NCI-H226 (cell line): ENCODE data around the gene BACE2.

ENCODE experiments used
- DNase-seq: peaks from one replicate; pipeline ENCODE4 v3.0.0-alpha.2; 2015

BACE2 gene

GRCh38 chr21:41217671-41218385 lies 49.9 kb downstream of the BACE2 start:
- DNase-seq: peak; percentile 69

GRCh38 chr21:41219498-41220207 lies 51.7 kb downstream of the BACE2 start:
- no peak for DNase-seq

DNA sequence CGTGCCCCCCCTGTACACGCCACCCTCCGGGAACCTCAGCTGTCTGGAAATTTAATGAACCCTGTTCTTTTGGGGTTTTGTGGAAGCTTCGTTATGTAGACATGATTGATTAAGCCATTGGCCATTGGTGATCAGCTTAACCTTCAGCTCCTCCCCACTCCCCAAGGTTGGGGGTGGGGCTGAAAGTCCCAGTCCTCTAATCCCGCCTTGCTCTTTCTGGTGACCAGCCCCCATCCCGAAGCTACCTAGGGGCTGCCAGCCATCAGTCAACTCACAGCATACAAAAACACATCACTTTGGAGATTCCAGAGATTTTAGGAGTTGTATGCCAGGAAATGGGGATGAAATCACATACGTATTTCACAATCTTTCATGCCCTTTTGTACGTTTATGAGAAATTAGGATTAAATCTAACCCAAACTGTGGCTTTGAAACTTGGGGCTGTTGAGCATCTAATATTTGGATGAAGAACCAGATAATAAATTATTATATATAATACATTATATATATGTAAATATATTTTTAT lies 52.3 kb downstream of the BACE2 start:
- DNase-seq: no peak

- no peak for DNase-seq
Measured at GRCh38 chr21:41222247-41223068, 54.5 kb downstream of the BACE2 start.

- DNase-seq: no peak
Measured at GRCh38 chr21:41226853-41227252, 58.9 kb downstream of the BACE2 start.

DNA sequence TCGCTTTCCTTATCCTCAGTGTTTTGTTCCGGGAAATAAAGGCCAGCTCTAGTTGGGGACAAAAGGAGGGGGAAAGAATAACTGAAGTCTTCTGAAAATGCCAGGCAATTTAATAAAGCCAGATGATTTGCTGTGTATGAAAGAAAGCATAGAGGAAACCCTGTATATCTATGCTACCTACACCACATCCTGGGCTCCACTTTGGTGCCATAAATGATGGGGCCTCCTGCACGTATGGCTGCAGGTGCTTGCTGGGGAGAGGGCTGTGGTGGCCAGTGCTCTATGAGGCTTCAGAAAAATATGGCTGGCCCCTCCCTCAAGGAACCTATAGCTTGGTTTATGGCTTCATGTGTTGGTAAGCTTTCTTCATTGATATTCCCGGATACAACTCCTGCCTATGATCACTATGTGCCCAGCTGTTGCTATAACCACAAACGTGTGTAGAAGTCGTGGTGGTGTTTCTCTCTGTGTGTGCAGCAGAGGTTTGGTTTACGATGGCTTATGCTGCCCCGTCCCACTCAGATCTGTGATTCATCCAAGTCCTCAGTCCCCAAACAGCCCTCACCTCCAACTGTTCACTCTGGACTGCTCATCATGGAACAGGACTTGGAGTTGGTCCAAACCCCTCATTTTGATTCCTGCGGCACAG lies 59.5 kb downstream of the BACE2 start:
- no peak for DNase-seq

DNA sequence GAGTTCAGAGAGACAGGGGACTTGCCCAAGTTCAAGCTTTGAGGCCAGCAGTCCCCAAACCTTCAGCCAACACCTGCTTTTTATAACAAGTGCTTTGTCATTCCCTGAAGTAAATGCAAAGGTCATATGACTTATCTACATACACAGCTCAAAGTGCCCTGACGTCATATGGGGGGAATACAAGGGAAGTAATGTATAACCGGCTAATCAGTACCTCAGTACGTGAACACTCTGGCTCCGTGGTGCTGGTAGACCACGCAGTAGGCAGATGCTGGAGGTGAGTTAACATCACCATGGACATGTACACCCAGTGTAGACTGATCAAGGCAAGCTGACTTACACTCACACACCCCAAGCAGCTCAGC lies 60.0 kb downstream of the BACE2 start:
- no peak for DNase-seq

DNA sequence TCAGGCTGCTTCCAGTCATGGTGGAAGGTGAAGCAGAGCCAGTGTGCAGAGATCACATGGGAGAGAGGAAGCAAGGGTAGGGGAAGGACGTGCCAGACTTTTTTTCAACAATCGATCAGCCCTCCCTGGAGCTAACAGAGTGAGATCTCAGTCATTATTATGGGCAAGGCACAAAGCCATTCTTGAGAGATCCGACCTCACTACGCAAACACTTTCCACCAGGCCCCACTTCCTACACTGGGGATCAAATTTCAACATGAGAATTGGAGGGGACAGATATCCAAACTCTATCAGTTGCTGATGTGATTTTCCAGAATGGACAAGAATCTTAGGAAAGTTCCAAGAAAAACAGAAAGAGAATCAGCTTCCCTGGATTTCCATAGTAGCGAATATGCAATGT lies 60.5 kb downstream of the BACE2 start:
- no peak for DNase-seq

- DNase-seq: no peak
Measured at GRCh38 chr21:41228958-41229357, 61.0 kb downstream of the BACE2 start.

DNA sequence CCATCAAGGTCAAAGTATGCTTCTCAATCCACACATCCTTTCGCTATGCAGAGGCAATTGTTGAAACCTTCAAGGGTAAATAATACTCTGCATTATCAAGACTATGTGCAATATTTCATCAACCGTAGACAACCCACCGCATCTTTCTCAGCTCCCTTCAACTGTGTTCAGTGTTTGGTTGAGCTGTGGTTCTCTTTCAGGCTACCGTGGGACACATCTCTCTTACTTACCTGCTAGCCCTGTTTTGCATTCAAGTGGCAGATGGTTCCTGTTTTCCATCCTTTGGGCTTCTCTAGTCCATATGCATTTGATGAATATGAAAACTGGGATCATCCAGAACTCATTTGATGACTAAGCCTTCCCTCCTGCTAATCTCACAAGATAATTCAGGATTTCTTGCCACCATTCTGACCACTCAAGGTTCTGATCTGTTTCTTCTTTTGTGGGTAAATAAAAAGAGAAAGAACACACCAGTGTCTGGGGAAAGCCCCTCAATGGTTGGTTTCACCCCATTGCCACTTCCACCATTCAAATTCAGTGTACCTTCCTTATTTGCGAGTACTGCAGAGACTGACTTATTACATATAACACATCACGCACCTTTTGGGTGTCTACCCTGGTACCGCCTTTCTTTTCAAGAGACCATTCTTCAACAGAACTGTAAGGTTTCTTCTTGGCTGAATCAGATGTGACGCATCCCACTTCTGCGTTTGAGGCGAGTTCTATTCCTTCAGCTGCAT lies 61.7 kb downstream of the BACE2 start:
- DNase-seq: no peak

DNA sequence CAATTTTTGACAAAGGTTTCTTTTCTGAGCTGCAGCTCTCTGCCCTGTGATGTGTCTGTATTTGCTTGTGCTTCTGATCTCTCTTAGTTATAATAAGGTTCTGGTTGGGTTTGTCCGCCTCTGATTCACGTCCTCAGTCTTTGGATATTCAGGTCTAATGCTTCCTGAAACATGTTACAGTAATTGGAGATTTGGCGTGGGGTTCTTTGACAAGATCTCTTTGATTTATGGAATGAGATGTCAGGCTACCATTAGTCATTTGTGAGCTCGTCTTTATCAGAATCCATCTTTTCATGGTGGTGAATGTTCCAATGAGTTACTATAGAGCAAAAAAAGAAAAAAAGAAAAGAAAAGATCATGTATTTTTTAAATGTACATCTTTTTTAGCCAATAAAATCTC lies 62.5 kb downstream of the BACE2 start:
- DNase-seq: no peak

GRCh38 chr21:41231060-41231459 lies 63.1 kb downstream of the BACE2 start:
- no peak for DNase-seq

DNA sequence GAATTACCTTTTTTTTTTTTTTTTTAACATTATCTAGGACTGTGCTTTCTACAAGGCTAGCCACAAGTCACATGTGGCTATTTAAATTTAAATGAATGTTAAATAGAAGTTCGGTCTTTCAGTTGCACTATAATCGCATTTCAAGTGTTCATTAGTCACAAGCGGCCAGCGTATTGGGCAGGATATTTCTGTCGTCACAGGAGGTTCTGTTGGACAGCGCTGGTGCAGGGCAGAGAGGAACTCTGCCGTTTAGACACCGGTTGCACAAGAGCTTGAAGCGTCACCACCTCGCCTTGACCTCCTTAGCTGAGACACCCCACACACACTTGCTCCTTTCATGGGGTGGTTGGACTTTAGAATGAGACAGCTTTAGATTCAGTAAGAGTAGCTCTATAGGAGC lies 64.1 kb downstream of the BACE2 start:
- no peak for DNase-seq

GRCh38 chr21:41233916-41234315 lies 66.0 kb downstream of the BACE2 start:
- DNase-seq: no peak

GRCh38 chr21:41234569-41234968 lies 66.6 kb downstream of the BACE2 start:
- no peak for DNase-seq

DNA sequence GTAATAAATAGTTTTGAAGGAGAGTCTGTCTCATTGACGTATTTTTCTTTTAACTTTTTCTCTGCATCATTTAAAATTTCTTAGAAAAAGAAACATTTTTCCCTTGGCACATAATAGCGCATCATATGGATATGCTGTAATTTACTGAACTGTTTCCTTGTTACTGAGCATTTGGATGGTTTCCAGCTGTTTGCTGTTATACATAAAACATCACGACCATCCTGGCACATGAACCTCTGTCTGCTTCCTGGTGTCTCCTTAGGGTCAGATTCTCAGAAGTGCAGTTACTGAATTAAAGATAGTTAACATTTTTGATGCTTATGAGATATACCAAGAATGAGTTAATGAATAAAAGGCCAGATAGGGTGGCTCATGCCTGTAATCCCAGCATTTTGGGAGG lies 67.2 kb downstream of the BACE2 start:
- no peak for DNase-seq

GRCh38 chr21:41236352-41236973 lies 68.5 kb downstream of the BACE2 start:
- DNase-seq: no peak

DNA sequence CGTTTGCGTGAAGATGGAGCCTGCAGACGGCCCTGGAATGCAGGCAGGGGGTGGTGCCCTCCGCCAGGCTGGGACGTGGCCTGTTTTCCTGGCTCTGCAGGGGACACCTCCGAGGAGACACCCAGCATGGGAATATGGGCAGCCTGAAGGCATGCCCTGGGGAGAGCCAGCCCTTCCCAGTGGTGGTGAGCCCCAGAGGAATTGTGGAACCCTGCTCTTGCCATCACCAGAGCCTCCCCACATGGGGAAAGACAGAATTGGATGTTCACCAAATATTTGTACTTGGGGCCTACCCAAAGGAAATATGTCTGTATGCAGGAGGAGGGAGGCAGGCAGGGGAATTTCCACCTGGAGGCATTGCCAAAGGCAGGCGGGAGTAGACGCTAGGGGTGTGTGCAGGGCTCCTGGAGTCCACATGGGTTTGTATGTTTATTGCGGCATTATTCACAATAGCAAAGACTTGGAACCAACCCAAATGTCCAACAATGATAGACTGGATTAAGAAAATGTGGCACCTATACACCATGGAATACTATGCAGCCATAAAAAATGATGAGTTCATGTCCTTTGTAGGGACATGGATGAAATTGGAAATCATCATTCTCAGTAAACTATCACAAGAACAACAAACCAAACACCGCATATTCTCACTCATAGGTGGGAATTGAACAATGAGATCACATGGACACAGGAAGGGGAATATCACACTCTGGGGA lies 70.3 kb downstream of the BACE2 start:
- DNase-seq: peak; percentile 70

DNA sequence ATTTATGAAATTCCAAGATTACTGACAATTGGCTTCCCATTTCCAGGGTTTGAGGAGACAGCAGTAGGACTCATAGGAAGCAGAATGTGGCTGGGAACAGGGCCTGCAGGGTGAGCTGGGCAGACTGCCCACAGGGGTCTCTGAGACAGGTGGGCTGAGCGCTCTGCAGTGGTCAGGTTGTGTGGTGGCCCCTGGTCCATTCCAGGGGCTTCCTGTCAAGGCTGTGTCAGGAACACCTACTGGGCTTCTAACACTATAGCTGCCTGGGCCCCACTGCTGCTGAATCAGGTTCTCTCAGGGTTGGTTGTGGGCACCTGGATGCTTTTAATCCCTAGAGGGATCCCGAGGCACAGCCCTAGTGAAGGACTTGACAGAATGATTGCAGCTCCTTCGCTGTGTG lies 72.1 kb downstream of the BACE2 start:
- DNase-seq: no peak

DNA sequence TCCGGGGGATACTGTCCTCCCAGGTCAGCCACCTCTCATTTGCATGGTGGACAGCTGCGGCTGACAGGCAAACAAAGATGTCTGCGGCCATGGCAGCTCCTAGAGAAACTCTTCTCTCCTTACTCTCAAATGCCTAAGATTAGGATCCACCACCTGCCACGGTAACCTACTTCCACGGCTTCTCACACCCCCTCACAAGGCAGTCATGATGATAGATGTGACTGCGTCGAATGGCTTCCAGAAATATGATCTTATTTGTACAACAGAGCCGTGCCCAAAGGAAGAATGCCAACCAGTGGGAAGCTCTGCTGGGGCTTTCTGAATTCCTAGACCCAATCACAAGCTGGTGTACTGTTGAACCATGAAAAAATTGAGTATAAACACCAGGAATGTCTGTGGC lies 73.4 kb downstream of the BACE2 start:
- DNase-seq: no peak

GRCh38 chr21:41242238-41242829 lies 74.4 kb downstream of the BACE2 start:
- no peak for DNase-seq
